H1 (cell line): ENCODE results near the gene MCF2L. TPM values are rescaled to one million over a fixed set of nuclear protein-coding genes. Genes with fewer than 3 reads are reported as not detected.

Experiments used
- CTCF ChIA-PET: fragments of 300-600 bp; sonication (Branson Sonifier 250); formaldehyde crosslinking; loops from one replicate; lab custom pipeline; 2021; ENCODE audit not compliant: partially characterized antibody; lab: Charles Lee
- POLR2A ChIA-PET: fragments of 300-600 bp; sonication (Branson Sonifier 250); formaldehyde crosslinking; loops from one replicate; lab custom pipeline; 2021; ENCODE audit warnings: inconsistent platforms; ENCODE audit not compliant: partially characterized antibody; lab: Charles Lee
- DNase-seq, 2 experiments: peaks; one replicate each; pipeline versions ENCODE4 v3.0.0 to v3.0.0-alpha.2; 2010 to 2022; ENCODE audit warnings: low spot score in 2 of 2, low read depth in 1 of 2, mixed read lengths in 1 of 2
- FAIRE-seq: peaks from 2 replicates; lab custom pipeline; 2011; peaks lifted over from hg19 to GRCh38; lab: Jason Lieb, UNC
- H2AFZ ChIP-seq: 2 replicates; pipeline ENCODE4 v1.8.1; 2012; ENCODE audit warnings: low read length, inconsistent platforms
- H2AK5ac ChIP-seq: 2 replicates; pipeline ENCODE4 v1.6.1; 2013; ENCODE audit warnings: low read depth, low read length
- H2BK120ac ChIP-seq: replicated peaks from 2 replicates; pipeline ENCODE3; 2013; ENCODE audit warnings: low read depth, low read length, inconsistent platforms
- H2BK12ac ChIP-seq: 2 replicates; pipeline ENCODE4 v1.6.1; 2013; ENCODE audit warnings: low read depth, low read length
- H2BK15ac ChIP-seq: 2 replicates; pipeline ENCODE4 v1.6.1; 2013; ENCODE audit warnings: low read length
- H2BK20ac ChIP-seq: 2 replicates; pipeline ENCODE4 v1.6.1; 2013; ENCODE audit warnings: low read length
- H2BK5ac ChIP-seq: 2 replicates; pipeline ENCODE4 v1.6.1; 2013; ENCODE audit warnings: low read depth, low read length
- H3K14ac ChIP-seq: 2 replicates; pipeline ENCODE4 v1.6.1; 2013; ENCODE audit warnings: inconsistent platforms; ENCODE audit not compliant: insufficient read length
- H3K18ac ChIP-seq: 2 replicates; pipeline ENCODE4 v1.6.1; 2013; ENCODE audit warnings: low read length; ENCODE audit errors: extremely low read depth
- H3K23ac ChIP-seq: 2 replicates; pipeline ENCODE4 v1.6.1; 2013; ENCODE audit warnings: inconsistent platforms; ENCODE audit not compliant: insufficient read length
- H3K23me2 ChIP-seq: 2 replicates; pipeline ENCODE4 v1.6.1; 2013; ENCODE audit warnings: low read depth, low read length
- H3K27ac ChIP-seq: 2 replicates; pipeline ENCODE4 v1.6.1; 2011; ENCODE audit warnings: low read depth, low read length, inconsistent platforms
- H3K27me3 ChIP-seq, 4 experiments: replicated peaks in 1 of 4; 1 replicate in 1 of 4; 2 replicates in 3 of 4; pipeline versions ENCODE4 v1.6.1 to v1.8.1; 2011 to 2013; ENCODE audit warnings: low read length in 3 of 4, mild to moderate bottlenecking in 3 of 4, inconsistent platforms in 2 of 4, mixed read lengths in 2 of 4, moderate library complexity in 1 of 4; ENCODE audit not compliant: control insufficient read depth in 3 of 4, insufficient read depth in 3 of 4; ENCODE audit errors: extremely low read depth in 1 of 4
- H3K36me3 ChIP-seq, 4 experiments: 2 replicates each; pipeline versions ENCODE4 v1.6.1 to v1.8.1; 2011 to 2013; ENCODE audit warnings: mild to moderate bottlenecking in 4 of 4, low read length in 3 of 4, moderate library complexity in 2 of 4, control low read depth in 1 of 4, inconsistent platforms in 1 of 4; ENCODE audit not compliant: insufficient read depth in 4 of 4, control insufficient read depth in 2 of 4
- H3K4ac ChIP-seq: replicated peaks from 2 replicates; pipeline ENCODE3; 2013; ENCODE audit warnings: low read length, low read depth, mixed read lengths, inconsistent platforms; ENCODE audit not compliant: insufficient read length
- H3K4me1 ChIP-seq, 4 experiments: replicated peaks in 1 of 4; 1 replicate in 1 of 4; 2 replicates in 3 of 4; pipeline versions ENCODE4 v1.6.1 to v1.8.1; 2011 to 2013; ENCODE audit warnings: low read length in 3 of 4, inconsistent platforms in 2 of 4, mixed read lengths in 1 of 4; ENCODE audit not compliant: insufficient read depth in 4 of 4, control insufficient read depth in 3 of 4
- H3K4me2 ChIP-seq, 2 experiments: 2 replicates each; pipeline versions ENCODE4 v1.6.1 to v1.8.1; 2011 to 2013; ENCODE audit warnings: low read depth in 2 of 2, low read length in 2 of 2, control low read depth in 1 of 2, inconsistent platforms in 1 of 2, mild to moderate bottlenecking in 1 of 2; ENCODE audit not compliant: insufficient read depth in 1 of 2
- H3K4me3 ChIP-seq, 4 experiments: fragments of 200-600, 300-600 bp in 1 of 4; sonication (generic), shearing (Covaris generic), sonication (Bioruptor Twin) in 1 of 4; 2 replicates each; pipeline versions ENCODE4 v1.5.1 to v1.8.1; 2011 to 2016; ENCODE audit warnings: low read length in 4 of 4, low read depth in 3 of 4, control low read depth in 2 of 4, inconsistent platforms in 2 of 4, mild to moderate bottlenecking in 2 of 4, mixed read lengths in 1 of 4, moderate library complexity in 1 of 4; ENCODE audit not compliant: insufficient read depth in 2 of 4; ENCODE audit errors: extremely low read depth in 1 of 4
- H3K56ac ChIP-seq: replicated peaks from 2 replicates; pipeline ENCODE3; 2013; ENCODE audit warnings: low read depth, mild to moderate bottlenecking, mixed read lengths, low read length, inconsistent platforms; ENCODE audit not compliant: insufficient read length
- H3K79me1 ChIP-seq: 2 replicates; pipeline ENCODE4 v1.6.1; 2013; ENCODE audit warnings: low read depth, low read length, control low read depth
- H3K79me2 ChIP-seq, 2 experiments: 2 replicates each; pipeline versions ENCODE4 v1.6.1 to v1.8.1; 2012 to 2013; ENCODE audit warnings: low read length in 2 of 2, mild to moderate bottlenecking in 2 of 2, inconsistent platforms in 1 of 2; ENCODE audit not compliant: insufficient read depth in 2 of 2, control insufficient read depth in 1 of 2
- H3K9ac ChIP-seq, 4 experiments: replicated peaks in 1 of 4; 1 replicate in 1 of 4; 2 replicates in 3 of 4; pipeline versions ENCODE4 v1.6.1 to v1.8.1; 2011 to 2013; ENCODE audit warnings: low read depth in 3 of 4, low read length in 3 of 4, control low read depth in 2 of 4, mild to moderate bottlenecking in 2 of 4, moderate library complexity in 2 of 4, inconsistent platforms in 1 of 4; ENCODE audit errors: extremely low read depth in 1 of 4
- H3K9me3 ChIP-seq, 2 experiments: 2 replicates each; pipeline versions ENCODE4 v1.6.1 to v1.8.1; 2012 to 2013; ENCODE audit warnings: mild to moderate bottlenecking in 2 of 2, moderate library complexity in 2 of 2, control low read depth in 1 of 2, inconsistent platforms in 1 of 2, low read depth in 1 of 2, low read length in 1 of 2, mixed read lengths in 1 of 2; ENCODE audit not compliant: insufficient read depth in 2 of 2
- H4K20me1 ChIP-seq, 2 experiments: replicated peaks in 1 of 2; 2 replicates each; pipeline versions ENCODE3 to v1.8.1; 2011 to 2013; ENCODE audit warnings: inconsistent platforms in 2 of 2, low read length in 2 of 2, mild to moderate bottlenecking in 1 of 2; ENCODE audit not compliant: insufficient read depth in 2 of 2, control insufficient read depth in 1 of 2
- H4K5ac ChIP-seq: 2 replicates; pipeline ENCODE4 v1.6.1; 2013; ENCODE audit warnings: low read length, low read depth, mixed read lengths, inconsistent platforms; ENCODE audit not compliant: insufficient read length
- H4K8ac ChIP-seq: 2 replicates; pipeline ENCODE4 v1.8.0; 2013; ENCODE audit warnings: mild to moderate bottlenecking, moderate library complexity, low read length, inconsistent platforms; ENCODE audit not compliant: insufficient read depth; ENCODE audit errors: extremely low read depth
- H4K91ac ChIP-seq: replicated peaks from 2 replicates; pipeline ENCODE3; 2013; ENCODE audit warnings: low read length, mixed read lengths, inconsistent platforms; ENCODE audit not compliant: insufficient read length
- CHD1 ChIP-seq: IDR thresholded peaks from 2 replicates; pipeline ENCODE4 v1.6.1; 2012; ENCODE audit warnings: low read depth, low read length, improper control_type of control experiment
- CTCF ChIP-seq, 3 experiments: IDR thresholded peaks; 1 replicate in 2 of 3; 2 replicates in 1 of 3; pipeline versions ENCODE4 v1.5.1 to v1.6.1; 2011; ENCODE audit warnings: low read length in 3 of 3, mild to moderate bottlenecking in 3 of 3, inconsistent platforms in 2 of 3, low read depth in 1 of 3, moderate library complexity in 1 of 3; ENCODE audit not compliant: insufficient read depth in 1 of 3; ENCODE audit errors: control extremely low read depth in 1 of 3
- EP300 ChIP-seq, 2 experiments: IDR thresholded peaks; 1 replicate in 1 of 2; 2 replicates in 1 of 2; pipeline ENCODE4 v1.6.1; 2011 to 2012; ENCODE audit warnings: low read depth in 2 of 2, low read length in 2 of 2, mild to moderate bottlenecking in 2 of 2, borderline replicate concordance in 1 of 2, inconsistent platforms in 1 of 2, moderate library complexity in 1 of 2
- MAFK ChIP-seq: IDR thresholded peaks from 2 replicates; pipeline ENCODE4 v1.6.1; 2012; ENCODE audit warnings: low read depth, mild to moderate bottlenecking, improper control_type of control experiment, low read length
- RXRA ChIP-seq: IDR thresholded peaks from 2 replicates; pipeline ENCODE4 v1.6.1; 2011; ENCODE audit warnings: low read depth, mild to moderate bottlenecking, low read length, moderate library complexity; ENCODE audit not compliant: insufficient read depth
- SIRT6 ChIP-seq: IDR thresholded peaks from one replicate; pipeline ENCODE4 v1.7.1; 2012; ENCODE audit warnings: low read length, inconsistent platforms
- SP1 ChIP-seq: IDR thresholded peaks from 2 replicates; pipeline ENCODE4 v1.6.1; 2011; ENCODE audit warnings: low read depth, low read length
- SUZ12 ChIP-seq: fragments of 200-600 bp; sonication (generic); IDR thresholded peaks from 2 replicates; pipeline ENCODE4 v1.6.1; 2012; ENCODE audit warnings: mild to moderate bottlenecking, inconsistent platforms, low read length, moderate library complexity, mixed read lengths
- WGBS, 2 experiments: shearing (Covaris generic) in 1 of 2; methylation state at CpG; one replicate each; pipeline versions ENCODE4 v1.1.6 to v1.1.7; 2013 to 2015; ENCODE audit warnings: low lambda C conversion rate in 2 of 2, mixed read lengths in 2 of 2, inconsistent platforms in 1 of 2, low coverage in 1 of 2, missing lambda C conversion rate in 1 of 2; ENCODE audit not compliant: insufficient replicate concordance in 2 of 2, insufficient coverage in 1 of 2, insufficient read length in 1 of 2; ENCODE audit errors: extremely low coverage in 1 of 2, missing lambda C conversion rate in 1 of 2; 5-methylcytosine and 5-hydroxymethylcytosine counted together
- polyA plus RNA-seq, 7 experiments: library from polyadenylated mRNA; depleted of rRNA in 3 of 7; stranded (reverse) in 5 of 7; unstranded in 2 of 7; fragments of >200 nt in 5 of 7; fragments of 200-250 nt in 2 of 7; gene quantifications; 1 replicate in 5 of 7; 2 replicates in 1 of 7; 4 replicates in 1 of 7; pipeline versions ENCODE4 v1.2.1 to v1.2.3, GENCODE V29; 2011 to 2013; ENCODE audit warnings: missing spikeins in 2 of 7, mixed read lengths in 2 of 7
- total RNA-seq: library from RNA; stranded (reverse); fragmentation: NEBNext Ultra II Directional; extraction: Animal tissue kit (Norgen Biotek cat#: 25700); gene quantifications from 2 replicates; pipeline ENCODE4 v1.2.1, GENCODE V29; 2021

MCF2L gene
- total and polyA plus RNA-seq, 2 of the 8 experiments (the other 6 are each of a cell fraction or from before 2014, with no cell fraction given): 10.1 to 24.4 TPM

DNA sequence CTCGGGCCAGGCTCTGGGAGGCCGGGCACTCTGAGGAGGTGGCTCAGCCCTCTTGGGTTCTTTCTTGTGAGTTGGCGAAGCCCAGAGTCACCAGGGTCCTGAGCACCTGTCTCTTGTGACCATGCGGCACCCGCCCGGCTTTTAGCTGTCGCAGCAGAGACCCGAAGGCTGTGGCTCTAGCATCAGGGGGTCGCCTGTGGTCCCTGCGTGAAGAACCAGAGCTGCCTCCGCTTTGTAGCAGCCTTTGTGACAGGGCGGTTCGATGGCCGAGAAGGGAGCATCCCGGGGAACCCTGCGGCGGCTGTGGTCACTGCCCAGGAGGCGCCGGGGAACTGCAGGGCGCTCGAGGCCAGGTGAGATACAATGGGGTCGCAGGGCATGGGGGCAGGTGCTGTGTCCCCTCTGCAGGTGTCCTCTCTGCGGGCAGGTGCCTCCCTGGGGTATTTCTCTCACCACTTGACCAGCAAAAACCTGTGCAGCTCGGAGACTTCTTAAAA, 10.4 kb downstream of the MCF2L start:
- Histone ChIP-seq H2BK15ac (no peak overlapping the region), H4K91ac (no peak overlapping the region), H2BK12ac (no peak overlapping the region), H4K20me1 (peaks cover 0 to 5% of the 10 kb centered on the region in 2 experiments), H3K23ac (no peak overlapping the region), H3K14ac (no peak overlapping the region), H3K79me1 (no peaks in the 10 kb centered on the region), H3K27ac (no peak overlapping the region), H2BK5ac (no peak overlapping the region), H3K4me1 (peaks cover 0 to 9% (median under 1%) of the 10 kb centered on the region in 4 experiments; a peak in 3 of 7 replicates)
- CTCF ChIA-PET: interaction anchor here (1.3 to 2.6 kb wide), 4 partner anchors 10 to 42 kb away, joined by 3 to 14 read pairs (median 5); partner anchors contain the start of gene MCF2L
- TF ChIP-seq CTCF (IDR thresholded peaks at IDR 0.05; ENCODE audit: control extremely low read depth in 1 of 3, insufficient read depth in 1 of 3, low read depth in 1 of 3, low read length in 3 of 3): no peak
- no peak for TF ChIP-seq MAFK
- no peak for TF ChIP-seq SUZ12
- TF ChIP-seq EP300 (IDR thresholded peaks at IDR 0.05; ENCODE audit: borderline replicate concordance in 1 of 2, low read depth in 2 of 2, low read length in 2 of 2): no peak
- no peak for TF ChIP-seq SIRT6
- TF ChIP-seq RXRA: no peak
- TF ChIP-seq CHD1: no peak
- TF ChIP-seq SP1: no peak
- TF ChIP-seq, all 59 proteins: peak for 0
- POLR2A ChIA-PET: interaction anchor here (1.2 to 1.9 kb wide), 3 partner anchors 10 to 18 kb away, joined by 3 to 5 read pairs (median 4); partner anchors contain the start of gene MCF2L
- Histone ChIP-seq H3K9me3 (no peaks in the 10 kb centered on the region), H2AFZ (no peak overlapping the region), H3K36me3 (no peaks in the 10 kb centered on the region), H4K5ac (no peak overlapping the region), H3K4ac (no peak overlapping the region), H3K56ac (no peak overlapping the region), H3K4me3 (no peak overlapping the region), H4K8ac (peak overlapping the region; percentile 28; the same call in 1 of the 2 replicates), H2BK20ac (no peak overlapping the region), H3K18ac (no peak overlapping the region), H3K9ac (no peak overlapping the region), H3K23me2 (no peaks in the 10 kb centered on the region), H2BK120ac (no peak overlapping the region), H3K79me2 (no peaks in the 10 kb centered on the region), H2AK5ac (no peak overlapping the region), H3K27me3 (no peaks in the 10 kb centered on the region), H3K4me2 (no peak overlapping the region)
- 90% methylated on average over 23 of the region's 24 CpGs; no CpG with 5 or more reads in 1 of the 2 experiments for WGBS, 2 experiments
- DNase-seq (no peak), FAIRE-seq (no peak)
